Activated B cell treated with CpG ODN at 0.5 μM for 24 hours (primary cell): Measurements from ENCODE around the gene MED13L. TPM values are rescaled to one million over a fixed set of nuclear protein-coding genes. Genes with fewer than 3 reads are reported as not detected.
"Not testable (repeated sequence)": the region's sequence is repeated elsewhere in the genome, so short reads cannot be mapped to it uniquely, and the experiment has no call there.

ENCODE experiments used
- ATAC-seq: fragments of 200-7000 bp; cut with Tn5 transposase; one replicate; pipeline ENCODE4 v1.10.0; 2021; ENCODE audit warnings: low read depth, mild to moderate bottlenecking, moderate library complexity
- CTCF ChIA-PET: fragments of 350-600 bp; sonication (Branson Sonifier 250); formaldehyde crosslinking; loops from one replicate; lab custom pipeline; 2021; ENCODE audit warnings: antibody characterized with exemption; lab: Charles Lee
- POLR2A ChIA-PET: fragments of 350-600 bp; sonication (Branson Sonifier 250); formaldehyde crosslinking; loops from one replicate; lab custom pipeline; 2021; ENCODE audit warnings: antibody characterized with exemption; lab: Charles Lee
- DNase-seq: peaks from one replicate; pipeline ENCODE4 v3.0.0; 2022
- H3K27ac Mint-ChIP-seq: one replicate; pipeline ENCODE4 v1.8.0; 2020; ENCODE audit warnings: mixed read lengths
- H3K27me3 Mint-ChIP-seq: one replicate; pipeline ENCODE4 v1.8.0; 2021; ENCODE audit warnings: mixed read lengths
- H3K36me3 Mint-ChIP-seq: one replicate; pipeline ENCODE4 v1.8.0; 2021; ENCODE audit warnings: low read depth, mixed read lengths
- H3K4me1 Mint-ChIP-seq: one replicate; pipeline ENCODE4 v1.8.0; 2021; ENCODE audit warnings: mixed read lengths
- H3K4me3 Mint-ChIP-seq: one replicate; pipeline ENCODE4 v1.8.0; 2020; ENCODE audit warnings: mild to moderate bottlenecking, mixed read lengths
- H3K9me3 Mint-ChIP-seq: one replicate; pipeline ENCODE4 v1.8.0; 2020; ENCODE audit warnings: mixed read lengths
- CTCF ChIP-seq: fragments of 200-600 bp; IDR thresholded peaks from one replicate; pipeline ENCODE4 v1.8.0; 2022; ENCODE audit warnings: antibody characterized with exemption, mild to moderate bottlenecking
- intact Hi-C: fragments of 100-400 bp; cut with micrococcal nuclease; formaldehyde crosslinking; loops from one replicate; pipeline ENCODE4 v1.15.1; 2024
- total RNA-seq: library from RNA; stranded (reverse); gene quantifications from 2 replicates; pipeline ENCODE4 v1.2.3, GENCODE V29; 2022

MED13L gene
- total RNA-seq, 1 donor from 2014 or later, result 183 TPM

- no peak for ATAC-seq
- intact Hi-C loops, result no loop called here
- CTCF ChIA-PET, result no interaction called here
These were observed 237.1 kb downstream of the MED13L start for GRCh38 chr12:116040402-116040801.

DNA sequence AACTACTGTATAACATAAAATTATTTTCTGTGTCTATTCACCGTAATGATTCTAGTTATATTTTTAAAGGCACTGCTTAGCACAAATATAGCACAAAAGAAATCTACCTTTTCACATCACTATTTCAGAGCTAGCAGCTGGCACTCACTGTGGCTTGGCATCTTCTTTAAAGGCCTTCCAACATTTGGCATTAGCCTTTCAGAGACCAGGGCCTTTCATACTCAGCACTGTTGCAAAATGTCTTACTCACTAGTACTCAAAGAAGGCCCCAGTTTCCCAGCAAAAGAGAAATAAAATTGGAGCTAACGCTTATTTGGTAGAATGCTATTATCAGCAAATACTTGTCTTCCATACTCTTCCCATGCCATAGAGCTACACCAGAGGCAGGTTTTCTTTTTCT is 238.4 kb downstream of the MED13L start:
- no peak overlapping the region for H3K4me3 Mint-ChIP-seq
- intact Hi-C loops, result no loop called here
- ChIA-PET CTCF (no interaction called here), POLR2A (interaction anchor here (0.6 kb wide), 1 partner anchor 172 kb away, joined by 3 read pairs; no protein-coding TSS in a partner anchor)
- no peak for TF ChIP-seq CTCF
- H3K4me1 Mint-ChIP-seq, result peaks cover 18% of the 10 kb centered on the region
- H3K9me3 Mint-ChIP-seq, result no peaks in the 10 kb centered on the region
- peaks cover 8% of the 10 kb centered on the region for H3K36me3 Mint-ChIP-seq
- no peak for DNase-seq
- no peaks in the 10 kb centered on the region for H3K27me3 Mint-ChIP-seq
- ATAC-seq, result no peak
- no peak overlapping the region for H3K27ac Mint-ChIP-seq

More at GRCh38 chr12:116040402-116040801, 237.1 kb downstream of the MED13L start:
- H3K4me3 Mint-ChIP-seq, result no peak overlapping the region
- no peak for DNase-seq
- peaks cover 11% of the 10 kb centered on the region for H3K36me3 Mint-ChIP-seq
- H3K9me3 Mint-ChIP-seq, result no peaks in the 10 kb centered on the region
- no peak for TF ChIP-seq CTCF
- POLR2A ChIA-PET, result no interaction called here
- no peaks in the 10 kb centered on the region for H3K27me3 Mint-ChIP-seq
- peaks cover 11% of the 10 kb centered on the region for H3K4me1 Mint-ChIP-seq
- no peak overlapping the region for H3K27ac Mint-ChIP-seq

DNA sequence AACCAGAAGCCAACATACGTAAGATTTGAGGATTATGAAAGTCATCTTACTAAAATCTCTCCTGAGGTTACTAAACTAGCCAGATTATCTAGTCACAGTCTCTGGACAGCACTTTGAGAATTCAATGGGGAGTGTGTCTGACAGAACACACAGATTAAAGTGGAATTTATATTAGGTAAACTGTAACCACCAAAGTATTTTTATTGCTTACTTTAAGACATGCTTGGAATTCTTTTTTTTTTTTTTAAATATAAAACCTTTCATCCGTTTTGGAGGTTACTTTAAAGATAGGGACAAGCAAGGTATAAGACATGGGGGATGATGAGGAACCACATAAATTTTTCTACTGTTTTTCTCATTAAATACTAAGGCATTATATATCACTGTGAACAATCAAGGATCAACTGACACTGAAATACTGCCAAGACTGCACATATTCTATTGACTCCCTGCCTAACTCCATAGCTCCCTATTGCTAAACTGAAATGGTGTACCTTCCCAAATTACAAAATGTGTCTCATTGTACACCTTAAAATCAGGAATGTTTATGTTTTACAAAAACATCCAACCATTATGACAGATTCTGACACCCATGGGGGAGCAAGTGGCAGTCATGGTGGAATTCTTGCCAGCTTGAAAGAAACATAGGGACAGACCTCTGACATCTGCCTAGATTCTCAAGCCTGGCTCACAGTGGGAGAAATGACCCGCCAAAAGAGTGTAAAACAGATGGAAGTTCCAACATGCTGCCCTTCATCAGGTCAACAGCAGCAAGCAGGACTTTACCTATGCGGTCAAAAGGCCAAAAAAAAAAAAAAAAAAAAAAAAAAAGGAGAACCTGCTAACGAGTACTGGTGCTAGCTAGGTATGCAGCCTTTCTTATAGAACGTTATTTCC is 239.3 kb downstream of the MED13L start:
- Mint-ChIP-seq H3K9me3 (no peaks in the 10 kb centered on the region), H3K4me3 (no peak overlapping the region), H3K36me3 (peaks cover 11% of the 10 kb centered on the region), H3K4me1 (peaks cover 23% of the 10 kb centered on the region), H3K27me3 (no peaks in the 10 kb centered on the region), H3K27ac (no peak overlapping the region)
- DNase-seq, result no peak
- ATAC-seq, result no peak
- intact Hi-C loops, result no loop called here
- CTCF ChIA-PET, result no interaction called here
- TF ChIP-seq CTCF, result no peak
- POLR2A ChIA-PET, result no interaction called here

DNA sequence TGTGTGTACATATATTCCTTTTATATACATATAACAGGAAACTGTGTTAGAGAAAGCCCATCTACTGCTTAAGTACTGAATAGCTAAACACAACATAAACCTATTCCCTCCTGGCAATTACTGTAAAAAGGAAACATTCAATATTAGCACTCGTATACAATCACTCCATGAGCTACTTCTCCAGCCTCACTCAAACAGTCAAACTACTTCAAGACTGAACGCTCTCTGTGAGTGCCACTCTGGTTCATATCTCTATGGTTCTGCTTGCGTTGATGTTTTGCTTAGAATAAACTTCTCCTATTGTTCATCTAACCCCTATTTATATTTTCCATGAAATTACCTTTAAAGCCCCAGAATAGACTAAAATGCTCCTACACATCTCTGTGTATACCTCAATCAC is 243.7 kb downstream of the MED13L start:
- Mint-ChIP-seq H3K9me3 (no peaks in the 10 kb centered on the region), H3K27ac (no peak overlapping the region), H3K4me1 (peaks cover 30% of the 10 kb centered on the region), H3K27me3 (no peaks in the 10 kb centered on the region), H3K36me3 (peaks cover 5% of the 10 kb centered on the region), H3K4me3 (no peak overlapping the region)
- ATAC-seq (no peak), DNase-seq (no peak)
- TF ChIP-seq CTCF, result no peak
- CTCF ChIA-PET, result no interaction called here
- intact Hi-C loops, result no loop called here
- POLR2A ChIA-PET, result no interaction called here

DNA sequence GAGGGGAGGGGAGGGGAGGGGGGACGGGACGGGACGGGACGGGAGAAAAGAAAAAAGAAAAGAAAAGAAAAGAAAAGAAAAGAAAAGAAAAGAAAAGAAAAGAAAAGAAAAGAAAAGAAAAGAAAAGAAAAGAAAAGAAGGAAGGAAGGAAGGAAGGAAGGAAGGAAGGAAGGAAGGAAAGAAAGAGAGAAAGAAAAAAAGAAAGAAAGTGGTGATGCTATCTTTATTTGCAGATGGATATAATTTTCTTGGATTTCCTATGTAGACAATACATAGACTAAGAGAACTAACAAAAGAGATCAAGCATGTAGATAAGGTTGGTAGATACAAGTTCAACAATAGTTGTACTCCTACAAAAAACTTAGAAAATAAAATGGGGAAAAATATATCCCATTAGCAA is 245.9 kb downstream of the MED13L start:
- H3K27ac Mint-ChIP-seq, H3K36me3 Mint-ChIP-seq, H3K27me3 Mint-ChIP-seq, ATAC-seq, intact Hi-C loops, DNase-seq, CTCF ChIA-PET, H3K9me3 Mint-ChIP-seq, H3K4me3 Mint-ChIP-seq: not testable (repeated sequence)
- POLR2A ChIA-PET, result interaction anchor here (0.6 kb wide), 2 partner anchors 166 to 174 kb away, joined by 4 to 5 read pairs; no protein-coding TSS in a partner anchor
- H3K4me1 Mint-ChIP-seq, result peaks cover 37% of the 10 kb centered on the region
